Brain microvascular endothelial cell (primary cell): Measurements from ENCODE around the gene COPZ1.
"Not testable (repeated sequence)": the region's sequence is repeated elsewhere in the genome, so short reads cannot be mapped to it uniquely, and the experiment has no call there.

Source experiments
- DNase-seq: peaks from one replicate; pipeline ENCODE4 v3.0.0-alpha.2; 2020
- H3K27ac ChIP-seq: fragments of 250-450 bp; sonication (Bioruptor Pico); 2 replicates; pipeline ENCODE4 v1.5.1; 2020; ENCODE audit warnings: mild to moderate bottlenecking, moderate library complexity
- H3K27me3 ChIP-seq: fragments of 250-450 bp; sonication (Bioruptor Pico); replicated peaks from 2 replicates; pipeline ENCODE4 v1.5.1; 2020; ENCODE audit warnings: mild to moderate bottlenecking
- H3K36me3 ChIP-seq: fragments of 250-450 bp; sonication (Bioruptor Pico); replicated peaks from 2 replicates; pipeline ENCODE4 v1.5.1; 2020; ENCODE audit warnings: mild to moderate bottlenecking
- H3K4me3 ChIP-seq: 2 replicates; pipeline ENCODE4 v1.5.1; 2011; ENCODE audit warnings: low read depth, mild to moderate bottlenecking, control low read depth, low read length, moderate library complexity
- CTCF ChIP-seq: IDR thresholded peaks from 2 replicates; pipeline ENCODE4 v1.5.1; 2011; ENCODE audit warnings: low read depth, mild to moderate bottlenecking, moderate library complexity, low read length, control low read depth, inconsistent platforms; ENCODE audit errors: missing control alignments
- in situ Hi-C: cut with HindIII; loops from 2 replicates; pipeline ENCODE4 v1.10.0; 2017; ENCODE audit warnings: low sequenced_read_pairs, low pct_ligation_motif_present

Gene COPZ1

GRCh38 chr12:54306925-54307741 is 17.8 kb upstream of the COPZ1 start:
- no peak overlapping the region for H3K27ac ChIP-seq

GRCh38 chr12:54311051-54311450 is 13.9 kb upstream of the COPZ1 start:
- no peaks in the 10 kb centered on the region for H3K27me3 ChIP-seq
- DNase-seq: no peak
- no peaks in the 10 kb centered on the region for H3K36me3 ChIP-seq
- TF ChIP-seq CTCF: no peak
- in situ Hi-C loops: no loop called here
- H3K27ac ChIP-seq: no peak overlapping the region
- no peak overlapping the region for H3K4me3 ChIP-seq

More at GRCh38 chr12:54306925-54307741, 17.8 kb upstream of the COPZ1 start:
- no peak for TF ChIP-seq CTCF
- no peak for DNase-seq
- in situ Hi-C loops: no loop called here
- H3K4me3 ChIP-seq: no peak overlapping the region
- H3K36me3 ChIP-seq: no peaks in the 10 kb centered on the region
- peaks cover 5% of the 10 kb centered on the region for H3K27me3 ChIP-seq

- H3K27me3 ChIP-seq, H3K4me3 ChIP-seq, in situ Hi-C loops, H3K27ac ChIP-seq, H3K36me3 ChIP-seq, DNase-seq: not testable (repeated sequence)
Observed at GRCh38 chr12:54312309-54312708, 12.6 kb upstream of the COPZ1 start.

- no peaks in the 10 kb centered on the region for H3K27me3 ChIP-seq
- no peak overlapping the region for H3K4me3 ChIP-seq
- DNase-seq: no peak
- no peak overlapping the region for H3K27ac ChIP-seq
- no peak for TF ChIP-seq CTCF
- in situ Hi-C loops: no loop called here
- no peaks in the 10 kb centered on the region for H3K36me3 ChIP-seq
Observed at GRCh38 chr12:54321363-54321762, 3.6 kb upstream of the COPZ1 start.

- DNase-seq, in situ Hi-C loops, H3K36me3 ChIP-seq, H3K27me3 ChIP-seq: not testable (repeated sequence)
- H3K27ac ChIP-seq: peak overlapping the region; percentile 94
- H3K4me3 ChIP-seq: peak overlapping the region; percentile 98
Observed at GRCh38 chr12:54325442-54326109, 645 bp downstream of the COPZ1 start.

- no peak for TF ChIP-seq CTCF
- Histone ChIP-seq H3K27ac (no peak overlapping the region), H3K4me3 (no peak overlapping the region), H3K36me3 (peaks cover 2% of the 10 kb centered on the region), H3K27me3 (no peaks in the 10 kb centered on the region)
- no peak for DNase-seq
- in situ Hi-C loops: no loop called here
Observed at GRCh38 chr12:54328595-54329337, 3.8 kb downstream of the COPZ1 start.
